Immature natural killer cell (primary cell): ENCODE results near the gene CDIPT. TPM values are rescaled to one million over a fixed set of nuclear protein-coding genes. Genes with fewer than 3 reads are reported as not detected.

Experiments
- DNase-seq, 3 donors: peaks; one replicate each; pipeline ENCODE4 v3.0.0; 2022; ENCODE audit warnings: mixed read lengths in 1 of 3
- H3K27ac Mint-ChIP-seq, 6 donors: one replicate each; pipeline ENCODE4 v1.8.0; 2020; ENCODE audit warnings: mixed read lengths in 6 of 6, mild to moderate bottlenecking in 5 of 6, inconsistent platforms in 4 of 6, moderate library complexity in 3 of 6
- H3K27me3 Mint-ChIP-seq, 3 donors: one replicate each; pipeline ENCODE4 v1.8.0; 2020 to 2021; ENCODE audit warnings: low read depth in 3 of 3, mild to moderate bottlenecking in 3 of 3, mixed read lengths in 3 of 3, moderate library complexity in 3 of 3, inconsistent platforms in 1 of 3
- H3K36me3 Mint-ChIP-seq, 3 donors: one replicate each; pipeline ENCODE4 v1.8.0; 2020; ENCODE audit warnings: mixed read lengths in 3 of 3, inconsistent platforms in 2 of 3, mild to moderate bottlenecking in 2 of 3
- H3K4me1 Mint-ChIP-seq, 2 donors: one replicate each; pipeline ENCODE4 v1.8.0; 2020; ENCODE audit warnings: inconsistent platforms in 2 of 2, mild to moderate bottlenecking in 2 of 2, mixed read lengths in 2 of 2, moderate library complexity in 1 of 2
- H3K4me3 Mint-ChIP-seq, 5 donors: one replicate each; pipeline ENCODE4 v1.8.0; 2020; ENCODE audit warnings: mild to moderate bottlenecking in 5 of 5, mixed read lengths in 5 of 5, inconsistent platforms in 3 of 5, moderate library complexity in 3 of 5
- H3K9me3 Mint-ChIP-seq, 6 donors: one replicate each; pipeline ENCODE4 v1.8.0; 2020; ENCODE audit warnings: mild to moderate bottlenecking in 6 of 6, mixed read lengths in 6 of 6, inconsistent platforms in 4 of 6, moderate library complexity in 3 of 6
- polyA plus RNA-seq, 3 donors: library from polyadenylated mRNA; unstranded; fragments of 300-500 nt; fragmentation: Illumina TruSeq; gene quantifications; one replicate each; pipeline ENCODE4 v1.2.3, GENCODE V29; 2021

Gene CDIPT
- polyA plus RNA-seq, 3 donors from 2014 or later: 77.6 to 115 (median 110) TPM

DNA sequence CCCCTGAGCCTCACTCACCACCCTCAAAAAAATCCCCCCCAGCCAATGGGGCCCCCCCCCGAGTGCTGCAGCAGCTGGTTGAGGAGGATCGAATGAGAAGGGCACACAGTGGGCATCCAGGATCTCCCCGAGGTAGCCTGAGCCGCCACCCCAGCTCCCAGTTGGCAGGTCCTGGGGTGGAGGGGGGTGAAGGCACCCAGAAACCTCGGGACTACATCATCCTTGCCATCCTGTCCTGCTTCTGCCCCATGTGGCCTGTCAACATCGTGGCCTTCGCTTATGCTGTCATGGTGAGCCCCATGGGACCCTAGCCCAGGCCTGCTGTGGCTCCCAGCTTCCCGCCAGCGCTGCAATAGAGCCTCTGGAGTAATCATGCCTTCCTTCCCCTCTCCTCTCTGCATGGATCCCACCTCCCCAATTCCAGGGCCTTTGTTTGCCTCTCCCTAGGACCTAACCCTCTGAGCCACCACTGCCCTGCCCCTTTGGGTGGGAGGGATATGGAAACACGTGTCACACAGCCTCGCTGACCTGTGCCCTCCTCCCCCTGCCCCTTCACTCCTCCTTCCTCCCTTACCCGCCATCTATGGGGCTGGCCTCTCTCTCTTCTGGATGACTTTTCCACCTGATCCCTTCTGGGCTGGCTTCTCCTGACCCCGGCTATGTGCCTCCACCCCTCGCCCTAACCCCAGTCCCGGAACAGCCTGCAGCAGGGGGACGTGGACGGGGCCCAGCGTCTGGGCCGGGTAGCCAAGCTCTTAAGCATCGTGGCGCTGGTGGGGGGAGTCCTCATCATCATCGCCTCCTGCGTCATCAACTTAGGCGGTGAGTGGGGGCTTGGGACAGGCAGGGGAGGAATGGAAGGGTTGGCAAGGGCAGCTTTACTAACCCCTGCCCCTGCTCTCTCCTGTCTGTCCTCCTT, 49.1 kb downstream of the CDIPT start:
- peak overlapping the region in 1 of 6 donors; percentile 35 for H3K27ac Mint-ChIP-seq
- H3K4me3 Mint-ChIP-seq: peak overlapping the region in 4 of 5 donors; percentile 10 to 50 (median 27)
- no peak for DNase-seq
- peaks cover 19 to 27% (median 23%) of the 10 kb centered on the region in 3 donors for H3K27me3 Mint-ChIP-seq
- H3K9me3 Mint-ChIP-seq: no peaks in the 10 kb centered on the region
- peaks cover 56% of the 10 kb centered on the region in 2 donors for H3K4me1 Mint-ChIP-seq
- H3K36me3 Mint-ChIP-seq: peaks cover 0 to 11% (median 5%) of the 10 kb centered on the region in 3 donors

DNA sequence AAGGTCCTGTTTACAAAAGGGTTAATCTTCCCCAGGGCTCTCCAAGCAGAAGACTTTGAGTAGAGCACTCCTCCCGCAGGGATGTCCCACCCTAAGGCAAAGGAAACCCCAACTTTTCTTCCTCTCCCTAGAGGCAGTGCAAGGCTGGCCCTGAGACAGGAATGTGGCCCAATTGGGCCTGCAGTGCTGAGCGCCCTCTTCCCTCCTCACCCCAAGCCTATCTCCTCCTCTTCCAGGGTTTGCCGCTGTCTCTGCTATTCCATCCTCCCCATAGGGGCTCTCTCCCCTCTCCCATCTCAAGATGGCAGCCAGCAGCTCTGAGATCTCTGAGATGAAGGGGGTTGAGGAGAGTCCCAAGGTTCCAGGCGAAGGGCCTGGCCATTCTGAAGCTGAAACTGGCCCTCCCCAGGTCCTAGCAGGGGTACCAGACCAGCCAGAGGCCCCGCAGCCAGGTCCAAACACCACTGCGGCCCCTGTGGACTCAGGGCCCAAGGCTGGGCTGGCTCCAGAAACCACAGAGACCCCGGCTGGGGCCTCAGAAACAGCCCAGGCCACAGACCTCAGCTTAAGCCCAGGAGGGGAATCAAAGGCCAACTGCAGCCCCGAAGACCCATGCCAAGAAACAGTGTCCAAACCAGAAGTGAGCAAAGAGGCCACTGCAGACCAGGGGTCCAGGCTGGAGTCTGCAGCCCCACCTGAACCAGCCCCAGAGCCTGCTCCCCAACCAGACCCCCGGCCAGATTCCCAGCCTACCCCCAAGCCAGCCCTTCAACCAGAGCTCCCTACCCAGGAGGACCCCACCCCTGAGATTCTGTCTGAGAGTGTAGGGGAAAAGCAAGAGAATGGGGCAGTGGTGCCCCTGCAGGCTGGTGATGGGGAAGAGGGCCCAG, 50.0 kb downstream of the CDIPT start:
- H3K27me3 Mint-ChIP-seq: peaks cover 22 to 33% (median 30%) of the 10 kb centered on the region in 3 donors
- DNase-seq: no peak
- H3K4me3 Mint-ChIP-seq: peak overlapping the region; percentile 52 to 87 (median 85)
- H3K4me1 Mint-ChIP-seq: peaks cover 56 to 57% of the 10 kb centered on the region in 2 donors
- peaks cover 4 to 10% (median 5%) of the 10 kb centered on the region in 3 donors for H3K36me3 Mint-ChIP-seq
- no peaks in the 10 kb centered on the region for H3K9me3 Mint-ChIP-seq
- peak overlapping the region in 4 of 6 donors; percentile 40 to 48 (median 45) for H3K27ac Mint-ChIP-seq

DNA sequence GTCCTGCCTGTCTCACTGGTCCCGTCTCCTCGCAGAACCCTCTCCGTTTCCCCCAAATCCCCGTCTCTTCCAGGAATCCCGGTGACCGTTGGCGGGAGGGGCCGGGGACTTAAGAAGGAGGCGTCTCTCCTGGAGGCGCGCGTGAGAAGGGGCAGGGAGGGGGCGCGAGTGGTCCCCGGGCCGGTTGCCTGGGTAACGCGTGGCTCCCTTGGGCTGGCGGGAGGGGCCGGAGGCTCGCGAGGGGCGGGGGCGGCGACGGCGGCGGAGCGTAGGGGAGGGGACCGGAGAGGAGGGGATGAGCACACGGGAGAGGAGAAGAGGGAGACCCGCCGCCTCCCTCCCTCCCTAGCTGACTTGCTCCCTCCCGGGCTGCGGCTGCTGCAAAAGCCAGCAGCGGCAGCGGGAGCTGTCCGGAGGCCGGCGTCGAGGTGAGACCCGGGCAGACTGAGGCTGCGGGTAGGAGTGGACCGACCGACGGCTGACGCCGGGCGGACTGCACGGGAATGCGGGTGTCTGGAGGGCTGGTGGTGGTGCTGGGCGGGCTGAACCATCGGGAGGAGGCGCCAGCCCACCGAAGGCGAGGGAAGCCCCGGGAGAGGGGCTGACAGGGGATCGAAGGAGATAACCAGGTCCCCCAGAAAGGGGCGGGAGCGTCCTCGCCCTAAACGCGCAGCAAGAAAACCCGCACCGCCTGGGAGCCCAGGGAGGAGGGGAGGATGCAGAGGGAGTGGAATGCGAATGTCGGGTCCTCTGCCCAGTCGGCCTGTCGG, 50.9 kb downstream of the CDIPT start, which contains the start of gene PRRT2:
Gene PRRT2 (plus strand): TSS at position 298 of the 770 bp plus-strand sequence. CDS start 862 bp downstream, outside the sequence.
- Mint-ChIP-seq H3K4me3 (peak within 1 kb of the TSS; percentile 85 to 89 (median 87)), H3K27ac (peak within 1 kb of the TSS; percentile 84 to 96 (median 94)), H3K9me3 (no peaks in the 10 kb centered on the region), H3K27me3 (peaks cover 30 to 42% (median 39%) of the 10 kb centered on the region in 3 donors), H3K4me1 (peaks cover 55 to 58% of the 10 kb centered on the region in 2 donors), H3K36me3 (peaks cover 4 to 9% (median 4%) of the 10 kb centered on the region in 3 donors)
- peak; percentile 50 to 55 (median 51) for DNase-seq

DNA sequence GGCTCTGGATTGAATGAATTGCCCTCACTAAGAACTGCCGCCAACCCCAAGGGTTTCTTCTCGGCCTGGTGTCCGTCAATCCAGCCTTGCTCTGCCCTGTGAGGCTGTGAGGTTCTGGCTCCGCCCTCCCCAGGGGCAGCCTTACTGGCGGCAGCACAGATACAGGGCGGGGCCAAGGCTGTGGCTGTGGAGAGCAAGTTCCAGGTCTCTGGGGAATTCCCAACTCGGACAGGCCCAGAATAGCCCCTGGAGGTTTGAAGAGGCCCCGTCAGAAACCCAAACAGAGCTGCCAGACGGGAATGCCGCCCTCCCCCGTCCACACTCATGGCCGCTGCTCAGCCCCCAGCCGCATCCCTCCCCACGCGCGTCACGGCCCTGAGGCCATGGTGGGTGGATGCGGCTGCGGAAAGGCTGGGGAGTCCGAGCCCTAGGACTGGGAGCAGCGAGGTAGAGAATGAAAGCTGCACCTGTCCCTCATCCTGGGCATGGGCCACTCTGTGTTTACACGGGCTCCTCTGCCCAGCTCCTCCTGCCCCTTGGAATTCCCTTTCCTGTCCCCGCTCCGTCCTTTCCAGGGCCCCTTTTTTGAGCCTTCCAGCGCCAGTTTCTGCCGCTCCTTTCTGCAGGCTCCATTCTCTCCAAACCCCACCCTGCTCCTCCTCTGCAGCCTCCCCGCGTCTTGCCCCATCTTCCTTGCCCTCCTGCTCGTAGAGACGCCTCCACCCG, 51.7 kb downstream of the CDIPT start:
- Mint-ChIP-seq H3K36me3 (peaks cover 4 to 9% (median 4%) of the 10 kb centered on the region in 3 donors), H3K27ac (peak overlapping the region; percentile 84 to 96 (median 94)), H3K9me3 (no peaks in the 10 kb centered on the region), H3K4me1 (peaks cover 49 to 53% of the 10 kb centered on the region in 2 donors), H3K4me3 (peak overlapping the region; percentile 85 to 89 (median 87)), H3K27me3 (peaks cover 32 to 42% (median 40%) of the 10 kb centered on the region in 3 donors)
- DNase-seq: peak; percentile 76 to 84 (median 80)

DNA sequence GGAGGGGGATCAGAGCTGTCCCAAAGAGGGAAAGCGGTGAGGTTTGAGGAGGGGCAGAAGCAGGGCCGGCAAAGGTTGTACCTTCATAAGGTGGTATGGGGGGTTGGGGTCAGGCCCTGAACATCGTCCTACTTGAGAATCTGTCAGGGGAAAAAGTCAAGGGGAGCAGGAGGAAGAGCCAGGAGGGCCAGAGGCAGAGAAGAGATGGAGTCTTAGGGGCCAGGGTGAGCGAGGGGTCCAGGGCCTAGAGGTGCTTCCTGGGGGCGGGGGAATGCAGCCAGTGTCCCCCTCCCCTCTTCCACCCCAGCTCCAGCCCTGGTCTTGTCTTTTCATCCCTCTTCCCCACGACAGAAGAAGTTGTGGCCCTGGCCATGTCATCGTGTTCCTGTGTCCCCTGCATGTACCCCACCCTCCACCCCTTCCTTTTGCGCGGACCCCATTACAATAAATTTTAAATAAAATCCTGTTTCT, 52.3 kb downstream of the CDIPT start:
- Mint-ChIP-seq H3K4me3 (peak overlapping the region; percentile 85 to 89 (median 87)), H3K9me3 (no peaks in the 10 kb centered on the region), H3K36me3 (peaks cover 4 to 5% (median 4%) of the 10 kb centered on the region in 3 donors), H3K4me1 (peaks cover 44 to 50% of the 10 kb centered on the region in 2 donors), H3K27me3 (peaks cover 29 to 39% (median 37%) of the 10 kb centered on the region in 3 donors), H3K27ac (peak overlapping the region; percentile 84 to 96 (median 94))
- DNase-seq: no peak

DNA sequence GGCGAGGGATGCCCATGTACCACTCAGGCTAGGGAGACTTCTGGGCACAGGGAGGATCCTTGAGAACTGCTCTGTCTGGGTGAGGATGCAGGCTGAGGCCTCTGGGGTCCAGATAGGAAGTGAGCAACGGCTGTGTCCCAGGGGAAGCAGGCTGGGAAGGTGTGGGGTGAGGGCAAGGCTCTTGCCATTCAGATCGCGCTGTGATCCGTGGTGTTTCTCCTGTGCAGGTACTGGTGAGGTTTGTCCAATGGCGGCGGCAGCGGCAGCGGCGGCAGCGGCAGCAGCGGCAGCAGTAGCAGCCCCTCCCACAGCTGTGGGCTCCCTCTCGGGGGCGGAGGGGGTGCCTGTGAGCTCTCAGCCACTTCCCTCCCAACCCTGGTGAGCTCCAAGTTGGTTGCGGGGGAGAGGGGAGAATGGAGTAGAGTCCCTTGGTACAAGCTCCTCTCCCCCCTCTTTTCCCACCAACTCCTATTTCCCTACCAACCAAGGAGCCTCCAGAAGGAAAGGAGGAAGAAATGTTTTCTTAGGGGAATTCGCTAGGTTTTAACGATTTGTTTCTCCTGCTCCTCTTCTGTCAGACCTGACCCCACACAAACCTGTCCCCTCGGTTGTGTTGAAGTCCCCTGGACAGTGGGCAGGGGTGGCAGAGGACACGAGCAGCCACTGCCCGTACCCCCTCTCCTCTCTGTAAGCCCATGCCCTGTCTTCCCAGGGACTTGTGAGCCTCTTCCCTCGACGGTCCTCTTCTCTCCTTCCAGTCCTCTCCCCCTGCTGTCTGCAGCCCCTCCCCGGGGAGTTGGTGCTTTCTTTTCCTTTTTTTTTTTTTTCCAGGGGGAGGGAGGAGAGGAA, 53.0 kb downstream of the CDIPT start:
- peak overlapping the region; percentile 60 to 87 (median 85) for H3K4me3 Mint-ChIP-seq
- H3K36me3 Mint-ChIP-seq: peaks cover 4% of the 10 kb centered on the region in 3 donors
- peaks cover 32 to 40% (median 40%) of the 10 kb centered on the region in 3 donors for H3K27me3 Mint-ChIP-seq
- H3K9me3 Mint-ChIP-seq: no peaks in the 10 kb centered on the region
- DNase-seq: peak in 1 of 3 donors; percentile 49
- H3K4me1 Mint-ChIP-seq: peaks cover 41 to 47% of the 10 kb centered on the region in 2 donors
- peak overlapping the region; percentile 84 to 96 (median 94) for H3K27ac Mint-ChIP-seq

DNA sequence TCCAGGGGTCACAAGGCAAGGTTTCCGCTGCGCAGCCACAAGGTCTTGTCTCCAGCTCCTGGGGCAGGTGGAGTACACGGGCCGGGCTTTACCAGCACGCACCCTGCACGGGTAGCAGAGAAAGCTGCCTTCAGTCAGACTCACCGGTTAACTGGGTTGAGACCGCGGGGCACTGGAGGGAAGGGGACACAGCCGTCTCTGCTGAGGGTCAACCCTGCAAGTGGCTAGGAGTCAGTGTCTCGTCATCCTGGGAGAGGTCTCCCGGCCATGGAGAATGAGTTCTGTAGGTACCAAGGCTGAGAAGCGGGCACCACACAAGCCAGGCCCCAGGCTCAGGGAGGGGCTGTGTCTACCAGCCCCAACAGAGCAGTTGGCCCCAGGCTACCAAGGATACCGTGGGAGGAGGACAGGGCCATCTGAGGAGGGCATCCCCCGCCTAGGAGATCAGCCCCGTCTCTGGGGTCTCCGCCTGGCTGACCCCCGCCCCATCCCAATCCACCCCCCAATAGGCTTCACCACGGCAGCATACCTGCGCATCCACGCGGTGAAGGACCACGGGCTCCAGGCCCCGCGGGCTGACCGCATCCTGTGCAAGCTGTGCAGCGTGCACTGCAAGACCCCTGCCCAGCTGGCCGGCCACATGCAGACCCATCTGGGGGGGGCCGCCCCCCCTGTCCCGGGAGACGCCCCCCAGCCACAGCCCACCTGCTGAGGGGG, 53.8 kb downstream of the CDIPT start:
- Mint-ChIP-seq H3K4me1 (peaks cover 44 to 49% of the 10 kb centered on the region in 2 donors), H3K27me3 (peaks cover 38 to 42% (median 42%) of the 10 kb centered on the region in 3 donors), H3K4me3 (peak overlapping the region; percentile 90 to 98 (median 95)), H3K27ac (peak overlapping the region; percentile 96 to 100 (median 100)), H3K36me3 (peaks cover 4% of the 10 kb centered on the region in 3 donors), H3K9me3 (no peaks in the 10 kb centered on the region)
- DNase-seq: no peak

Other genes with a start within 250 kb of the CDIPT start
- gene SPN, start 200.0 kb downstream of the CDIPT start, polyA plus RNA-seq: 100 to 1,000 TPM; 231 to 632 (median 323) TPM
- gene QPRT, start 184.0 kb downstream of the CDIPT start, polyA plus RNA-seq: 1 to 10 TPM in 2 of 3 donors, under 1 TPM in 1; 0.81 to 4.7 (median 2.1) TPM
- gene C16orf54, start 117.2 kb downstream of the CDIPT start, polyA plus RNA-seq: 10 to 100 TPM in 2 of 3 donors, 1 to 10 TPM in 1; 9.6 to 39.8 (median 21.9) TPM
- not detected for gene ZG16, start 85.0 kb downstream of the CDIPT start, polyA plus RNA-seq
- gene KIF22, start 72.5 kb downstream of the CDIPT start, polyA plus RNA-seq: 10 to 100 TPM; 33.1 to 45.2 (median 33.3) TPM
- gene MAZ, start 56.7 kb downstream of the CDIPT start, polyA plus RNA-seq: 10 to 100 TPM; 49.2 to 54.8 (median 52.7) TPM
- gene PRRT2, start 51.0 kb downstream of the CDIPT start, polyA plus RNA-seq: not detected
- 10 to 100 TPM; 44.8 to 55.2 (median 46.1) TPM for gene PAGR1, start 47.1 kb downstream of the CDIPT start, polyA plus RNA-seq
- 100 to 1,000 TPM; 103 to 195 (median 142) TPM for gene MVP, start 42.8 kb downstream of the CDIPT start, polyA plus RNA-seq
- gene SEZ6L2, start 36.3 kb upstream of the CDIPT start, polyA plus RNA-seq: not detected
- gene ASPHD1, start 37.3 kb upstream of the CDIPT start, polyA plus RNA-seq: not detected
- 10 to 100 TPM in 1 of 3 donors, 1 to 10 TPM in 2; 3.5 to 13.8 (median 9.2) TPM for gene KCTD13, start 63.0 kb upstream of the CDIPT start, polyA plus RNA-seq
- gene TMEM219, start 98.9 kb upstream of the CDIPT start, polyA plus RNA-seq: 100 to 1,000 TPM; 157 to 243 (median 216) TPM
- 10 to 100 TPM in 1 of 3 donors, 1 to 10 TPM in 2; 2.1 to 10.7 (median 3.0) TPM for gene TAOK2, start 110.6 kb upstream of the CDIPT start, polyA plus RNA-seq
- 10 to 100 TPM; 14.1 to 23.5 (median 18.9) TPM for gene HIRIP3, start 132.4 kb upstream of the CDIPT start, polyA plus RNA-seq
- 1 to 10 TPM; 7.4 to 7.9 (median 7.7) TPM for gene INO80E, start 133.0 kb upstream of the CDIPT start, polyA plus RNA-seq
- not detected for gene DOC2A, start 147.8 kb upstream of the CDIPT start, polyA plus RNA-seq
- gene C16orf92, start 160.0 kb upstream of the CDIPT start, polyA plus RNA-seq: not detected
- not detected for gene TLCD3B, start 168.0 kb upstream of the CDIPT start, polyA plus RNA-seq
- gene ALDOA, start 202.5 kb upstream of the CDIPT start, polyA plus RNA-seq: 1,000 to 10,000 TPM in 2 of 3 donors, 100 to 1,000 TPM in 1; 741 to 1,156 (median 1,018) TPM
- 100 to 1,000 TPM; 244 to 365 (median 317) TPM for gene PPP4C, start 212.8 kb upstream of the CDIPT start, polyA plus RNA-seq
- not detected for gene TBX6, start 228.7 kb upstream of the CDIPT start, polyA plus RNA-seq
- gene YPEL3, start 233.0 kb upstream of the CDIPT start, polyA plus RNA-seq: 100 to 1,000 TPM; 248 to 354 (median 284) TPM